ENCODE results near the gene C1QTNF1.
A peak's percentile ranks its signal among the peaks of the same experiment; 100 is the strongest.

The C1QTNF1 gene

DNA sequence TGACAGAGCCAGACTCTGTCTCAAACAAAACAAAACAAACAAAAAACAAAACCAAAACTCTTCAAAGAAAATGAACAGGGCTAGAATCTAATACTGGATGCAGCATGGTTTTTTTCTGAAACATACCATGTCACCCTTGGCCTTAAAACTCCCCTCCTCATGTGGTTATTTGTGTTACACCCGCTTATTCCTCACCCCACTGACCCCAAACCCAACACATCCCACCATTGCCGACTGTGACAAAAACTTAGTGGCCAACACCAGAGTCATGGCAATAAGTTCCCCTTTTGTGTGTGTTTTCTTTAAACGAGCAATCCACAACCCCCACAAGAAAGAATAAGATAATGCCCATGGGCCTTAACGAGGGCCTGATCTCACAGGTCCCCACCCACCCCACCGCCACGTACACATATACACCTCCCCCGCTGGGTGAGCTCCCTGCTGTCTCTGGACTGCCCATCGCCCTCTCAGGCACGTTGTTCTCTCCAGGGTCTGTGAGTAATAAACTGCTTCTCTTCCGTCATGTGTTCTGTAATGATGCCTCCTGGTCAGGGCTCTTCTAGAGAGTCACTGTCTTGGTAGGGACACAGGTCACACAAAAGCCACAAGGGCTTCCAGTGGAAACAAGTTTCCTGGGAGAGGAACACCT is 33.9 kb downstream of the C1QTNF1 start:
- TF ChIP-seq, protein P1, sequence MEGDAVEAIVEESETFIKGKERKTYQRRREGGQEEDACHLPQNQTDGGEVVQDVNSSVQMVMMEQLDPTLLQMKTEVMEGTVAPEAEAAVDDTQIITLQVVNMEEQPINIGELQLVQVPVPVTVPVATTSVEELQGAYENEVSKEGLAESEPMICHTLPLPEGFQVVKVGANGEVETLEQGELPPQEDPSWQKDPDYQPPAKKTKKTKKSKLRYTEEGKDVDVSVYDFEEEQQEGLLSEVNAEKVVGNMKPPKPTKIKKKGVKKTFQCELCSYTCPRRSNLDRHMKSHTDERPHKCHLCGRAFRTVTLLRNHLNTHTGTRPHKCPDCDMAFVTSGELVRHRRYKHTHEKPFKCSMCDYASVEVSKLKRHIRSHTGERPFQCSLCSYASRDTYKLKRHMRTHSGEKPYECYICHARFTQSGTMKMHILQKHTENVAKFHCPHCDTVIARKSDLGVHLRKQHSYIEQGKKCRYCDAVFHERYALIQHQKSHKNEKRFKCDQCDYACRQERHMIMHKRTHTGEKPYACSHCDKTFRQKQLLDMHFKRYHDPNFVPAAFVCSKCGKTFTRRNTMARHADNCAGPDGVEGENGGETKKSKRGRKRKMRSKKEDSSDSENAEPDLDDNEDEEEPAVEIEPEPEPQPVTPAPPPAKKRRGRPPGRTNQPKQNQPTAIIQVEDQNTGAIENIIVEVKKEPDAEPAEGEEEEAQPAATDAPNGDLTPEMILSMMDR (IDR thresholded peaks at IDR 0.05; ENCODE audit: borderline replicate concordance, insufficient read depth, low read depth, low read length), result no peak
- H3K4me3 ChIP-seq (ENCODE audit: low read depth, low read length), result no peak overlapping the region

DNA sequence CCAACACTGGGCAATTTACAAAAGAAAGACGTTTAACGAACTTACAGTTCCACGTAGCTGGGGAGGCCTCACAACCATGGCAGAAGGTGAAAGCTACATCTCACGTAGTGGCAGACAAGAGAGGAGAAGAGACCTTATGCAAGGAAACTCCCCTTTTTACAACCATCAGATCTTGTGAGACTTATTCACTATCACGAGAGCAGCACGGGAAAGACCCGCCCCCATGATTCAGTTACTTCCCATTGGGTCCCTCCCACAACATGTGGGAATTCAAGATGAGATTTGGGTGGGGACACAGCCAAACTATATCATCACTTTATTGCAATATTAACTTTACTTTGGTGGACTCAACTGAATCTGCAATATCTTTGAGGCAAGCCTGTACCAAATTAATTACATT is 38.7 kb downstream of the C1QTNF1 start:
- H3K4me3 ChIP-seq (ENCODE audit: low read depth, low read length), result no peak overlapping the region
- TF ChIP-seq, protein P1 (IDR thresholded peaks at IDR 0.05; ENCODE audit: borderline replicate concordance, insufficient read depth, low read depth, low read length), result no peak

DNA sequence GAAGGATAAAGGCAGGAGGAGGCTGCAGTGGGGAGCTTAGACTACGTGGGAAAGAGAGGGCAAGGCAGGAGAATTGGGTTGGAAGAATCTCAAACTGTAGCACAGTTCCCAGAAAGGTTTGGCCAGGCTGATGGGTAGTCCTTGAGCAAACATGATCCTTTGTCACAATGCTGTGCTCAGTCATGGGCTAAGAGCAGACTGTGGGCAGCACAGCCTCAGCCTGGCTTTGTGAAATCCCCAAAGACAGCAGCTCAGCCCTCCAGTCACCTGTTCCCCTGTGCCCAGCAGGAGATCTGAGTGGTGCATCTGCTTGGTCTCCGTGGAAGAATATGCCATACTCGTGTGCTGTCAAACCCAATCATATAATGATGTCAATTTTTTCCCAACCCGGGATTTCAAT is 40.1 kb downstream of the C1QTNF1 start:
- no peak overlapping the region for H3K4me3 ChIP-seq (ENCODE audit: low read depth, low read length)
- TF ChIP-seq, protein P1 (IDR thresholded peaks at IDR 0.05; ENCODE audit: borderline replicate concordance, insufficient read depth, low read depth, low read length), result no peak

DNA sequence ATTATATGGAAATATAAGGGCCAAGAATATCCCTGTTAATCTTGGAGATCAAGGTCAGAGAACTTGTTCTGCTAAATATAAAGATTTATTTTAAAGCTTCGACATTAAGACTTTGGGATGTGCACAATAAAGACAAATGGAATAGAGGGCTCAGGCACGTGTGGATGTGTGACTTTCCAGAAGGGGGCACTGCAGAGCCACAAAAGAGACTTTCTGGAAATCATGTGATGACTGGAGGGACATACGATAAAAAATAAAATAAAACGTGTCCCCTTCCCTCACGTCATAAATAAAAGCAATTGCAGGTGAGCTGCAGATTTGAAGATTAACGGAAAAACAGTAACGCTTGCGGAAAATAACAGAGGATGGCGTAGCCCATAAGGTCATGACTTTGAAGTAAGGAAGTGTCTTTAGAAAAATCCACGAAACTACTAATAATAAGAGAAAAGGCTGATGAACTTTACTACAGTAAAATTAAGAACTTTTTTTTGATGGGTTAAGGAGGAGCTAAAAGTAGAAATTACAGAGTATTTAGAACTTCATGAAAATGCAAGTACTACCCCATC is 41.2 kb downstream of the C1QTNF1 start:
- TF ChIP-seq, protein P1 (IDR thresholded peaks at IDR 0.05; ENCODE audit: borderline replicate concordance, insufficient read depth, low read depth, low read length), result peak; percentile 46; the same call in 1 of the 2 replicates
- no peak overlapping the region for H3K4me3 ChIP-seq (ENCODE audit: low read depth, low read length)

DNA sequence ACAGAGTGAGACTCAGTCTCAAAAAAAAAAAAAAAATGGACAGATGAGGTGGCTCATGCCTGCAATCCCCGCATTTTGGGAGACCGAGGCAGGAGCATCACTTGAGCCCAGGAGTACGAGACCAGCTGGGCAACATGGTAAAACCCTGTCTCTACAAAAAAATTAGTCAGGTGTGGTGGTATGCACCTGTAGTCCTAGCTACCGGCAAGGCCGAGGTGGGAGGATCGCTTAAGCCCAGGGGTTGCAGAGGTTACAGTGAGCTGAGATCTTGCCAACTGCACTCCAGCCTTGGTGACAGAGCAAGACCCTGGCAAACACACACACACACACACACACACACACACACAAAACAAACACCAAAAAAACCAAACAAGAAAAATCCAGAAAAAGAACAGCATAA is 43.0 kb downstream of the C1QTNF1 start:
- TF ChIP-seq, protein P1 (IDR thresholded peaks at IDR 0.05; ENCODE audit: borderline replicate concordance, insufficient read depth, low read depth, low read length), result no peak

DNA sequence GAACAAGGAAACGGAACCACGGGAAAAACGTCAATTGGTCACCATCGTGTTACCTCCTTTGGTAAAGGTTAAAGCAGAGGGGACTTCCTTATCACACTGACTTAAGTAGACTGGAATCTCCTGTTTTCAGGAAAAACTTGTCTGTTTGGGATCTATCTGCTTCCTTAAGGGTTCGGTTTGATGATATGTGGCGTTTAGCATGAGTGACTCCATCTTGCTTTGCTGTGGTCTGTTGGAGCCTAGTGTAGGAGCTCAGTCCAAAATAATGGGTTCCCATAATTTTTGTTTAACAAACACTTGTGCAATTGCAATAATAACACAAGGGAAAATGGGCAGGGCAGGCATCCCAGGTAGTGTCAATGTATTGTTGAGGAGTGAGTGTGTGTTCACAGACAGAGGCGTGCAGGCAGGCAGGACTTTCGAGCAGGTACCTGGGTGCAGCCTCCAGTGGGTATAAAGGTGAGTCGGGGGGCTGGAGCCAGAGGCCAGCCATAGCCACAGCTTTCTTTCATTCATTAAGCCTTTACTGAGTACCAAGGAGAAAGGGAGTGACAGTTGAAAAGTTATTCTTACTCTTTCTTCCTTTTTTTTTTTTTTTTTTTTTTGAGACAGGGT is 46.4 kb downstream of the C1QTNF1 start:
- TF ChIP-seq, protein P1 (IDR thresholded peaks at IDR 0.05; ENCODE audit: borderline replicate concordance, insufficient read depth, low read depth, low read length), result no peak

More for the DNA sequence above, 43.0 kb downstream of the C1QTNF1 start:
- H3K4me3 ChIP-seq (ENCODE audit: low read depth, low read length), result no peak overlapping the region

More for the DNA sequence above, 46.4 kb downstream of the C1QTNF1 start:
- H3K4me3 ChIP-seq (ENCODE audit: low read depth, low read length), result no peak overlapping the region
